Lower leg skin (tissue), 3 donors: Measurements from ENCODE around the gene PHF21A.

Experiments
- POLR2A ChIP-seq, 2 donors: fragments of 450-650 bp; IDR thresholded peaks; one replicate each; pipeline ENCODE4 v1.6.1; 2016 to 2017; ENCODE audit warnings: antibody characterized with exemption in 2 of 2, mild to moderate bottlenecking in 1 of 2, moderate library complexity in 1 of 2
- TF ChIP-seq, protein P1 (sequence below), 3 donors: fragments of 450-650 bp; IDR thresholded peaks; one replicate each; pipeline ENCODE4 v1.5.1; 2016; ENCODE audit warnings: antibody characterized with exemption in 3 of 3, mild to moderate bottlenecking in 3 of 3, moderate library complexity in 2 of 3

DNA sequence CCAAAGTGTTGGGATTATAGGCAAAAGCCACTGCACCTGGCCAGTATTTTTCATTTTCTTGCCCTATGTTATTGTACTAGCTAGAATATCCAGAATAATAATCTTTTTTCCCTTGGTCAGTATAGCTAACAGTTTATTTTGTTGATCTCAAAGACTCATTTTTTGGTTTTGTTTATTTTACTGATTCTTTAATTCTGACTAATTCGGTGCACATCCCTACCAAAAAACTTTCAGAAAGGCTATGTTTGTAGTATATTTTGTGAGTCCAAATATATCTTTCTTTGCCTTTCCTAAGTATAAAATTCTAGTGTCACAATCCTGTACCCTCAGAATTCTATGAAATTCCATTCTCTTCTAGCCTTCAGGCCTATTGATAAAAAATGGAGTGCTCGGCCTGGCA is 84.3 kb downstream of the PHF21A start:
- TF ChIP-seq, protein P1, sequence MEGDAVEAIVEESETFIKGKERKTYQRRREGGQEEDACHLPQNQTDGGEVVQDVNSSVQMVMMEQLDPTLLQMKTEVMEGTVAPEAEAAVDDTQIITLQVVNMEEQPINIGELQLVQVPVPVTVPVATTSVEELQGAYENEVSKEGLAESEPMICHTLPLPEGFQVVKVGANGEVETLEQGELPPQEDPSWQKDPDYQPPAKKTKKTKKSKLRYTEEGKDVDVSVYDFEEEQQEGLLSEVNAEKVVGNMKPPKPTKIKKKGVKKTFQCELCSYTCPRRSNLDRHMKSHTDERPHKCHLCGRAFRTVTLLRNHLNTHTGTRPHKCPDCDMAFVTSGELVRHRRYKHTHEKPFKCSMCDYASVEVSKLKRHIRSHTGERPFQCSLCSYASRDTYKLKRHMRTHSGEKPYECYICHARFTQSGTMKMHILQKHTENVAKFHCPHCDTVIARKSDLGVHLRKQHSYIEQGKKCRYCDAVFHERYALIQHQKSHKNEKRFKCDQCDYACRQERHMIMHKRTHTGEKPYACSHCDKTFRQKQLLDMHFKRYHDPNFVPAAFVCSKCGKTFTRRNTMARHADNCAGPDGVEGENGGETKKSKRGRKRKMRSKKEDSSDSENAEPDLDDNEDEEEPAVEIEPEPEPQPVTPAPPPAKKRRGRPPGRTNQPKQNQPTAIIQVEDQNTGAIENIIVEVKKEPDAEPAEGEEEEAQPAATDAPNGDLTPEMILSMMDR (IDR thresholded peaks at IDR 0.05) = no peak
- TF ChIP-seq POLR2A (IDR thresholded peaks at IDR 0.05) = no peak
